Ishikawa (cell line): ENCODE measurements around the gene ZSCAN5C.
"Not testable (repeated sequence)": the region's sequence is repeated elsewhere in the genome, so short reads cannot be mapped to it uniquely, and the experiment has no call there.

Experiments
- CEBPB ChIP-seq: IDR thresholded peaks from 2 replicates; pipeline ENCODE4 v1.6.1; 2012
- CREB1 ChIP-seq: IDR thresholded peaks from 2 replicates; pipeline ENCODE4 v1.6.1; 2012; ENCODE audit warnings: low read depth
- EGR1 ChIP-seq: IDR thresholded peaks from 2 replicates; pipeline ENCODE4 v1.6.1; 2012
- EP300 ChIP-seq: IDR thresholded peaks from 2 replicates; pipeline ENCODE4 v1.6.1; 2012; ENCODE audit warnings: borderline replicate concordance
- RAD21 ChIP-seq: IDR thresholded peaks from 2 replicates; pipeline ENCODE4 v1.6.1; 2012; ENCODE audit warnings: low read depth
- TAF1 ChIP-seq: IDR thresholded peaks from 2 replicates; pipeline ENCODE4 v1.6.1; 2012; ENCODE audit warnings: low read depth, mild to moderate bottlenecking
- YY1 ChIP-seq: IDR thresholded peaks from 2 replicates; pipeline ENCODE4 v1.6.1; 2012; ENCODE audit warnings: low read depth
- ZBTB7A ChIP-seq: IDR thresholded peaks from 2 replicates; pipeline ENCODE4 v1.6.1; 2012; ENCODE audit warnings: low read depth
- TF ChIP-seq, protein P1 (sequence below): IDR thresholded peaks from 2 replicates; pipeline ENCODE4 v1.6.1; 2012
- TF ChIP-seq, protein P2 (sequence below): IDR thresholded peaks from 2 replicates; pipeline ENCODE4 v1.6.1; 2012; ENCODE audit warnings: low read depth, mild to moderate bottlenecking

- TF ChIP-seq EP300, YY1, CEBPB, RAD21, EGR1, TAF1, CREB1, ZBTB7A: not testable (repeated sequence)
- TF ChIP-seq, protein P1, sequence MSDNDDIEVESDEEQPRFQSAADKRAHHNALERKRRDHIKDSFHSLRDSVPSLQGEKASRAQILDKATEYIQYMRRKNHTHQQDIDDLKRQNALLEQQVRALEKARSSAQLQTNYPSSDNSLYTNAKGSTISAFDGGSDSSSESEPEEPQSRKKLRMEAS = not testable (repeated sequence)
- TF ChIP-seq, protein P2, sequence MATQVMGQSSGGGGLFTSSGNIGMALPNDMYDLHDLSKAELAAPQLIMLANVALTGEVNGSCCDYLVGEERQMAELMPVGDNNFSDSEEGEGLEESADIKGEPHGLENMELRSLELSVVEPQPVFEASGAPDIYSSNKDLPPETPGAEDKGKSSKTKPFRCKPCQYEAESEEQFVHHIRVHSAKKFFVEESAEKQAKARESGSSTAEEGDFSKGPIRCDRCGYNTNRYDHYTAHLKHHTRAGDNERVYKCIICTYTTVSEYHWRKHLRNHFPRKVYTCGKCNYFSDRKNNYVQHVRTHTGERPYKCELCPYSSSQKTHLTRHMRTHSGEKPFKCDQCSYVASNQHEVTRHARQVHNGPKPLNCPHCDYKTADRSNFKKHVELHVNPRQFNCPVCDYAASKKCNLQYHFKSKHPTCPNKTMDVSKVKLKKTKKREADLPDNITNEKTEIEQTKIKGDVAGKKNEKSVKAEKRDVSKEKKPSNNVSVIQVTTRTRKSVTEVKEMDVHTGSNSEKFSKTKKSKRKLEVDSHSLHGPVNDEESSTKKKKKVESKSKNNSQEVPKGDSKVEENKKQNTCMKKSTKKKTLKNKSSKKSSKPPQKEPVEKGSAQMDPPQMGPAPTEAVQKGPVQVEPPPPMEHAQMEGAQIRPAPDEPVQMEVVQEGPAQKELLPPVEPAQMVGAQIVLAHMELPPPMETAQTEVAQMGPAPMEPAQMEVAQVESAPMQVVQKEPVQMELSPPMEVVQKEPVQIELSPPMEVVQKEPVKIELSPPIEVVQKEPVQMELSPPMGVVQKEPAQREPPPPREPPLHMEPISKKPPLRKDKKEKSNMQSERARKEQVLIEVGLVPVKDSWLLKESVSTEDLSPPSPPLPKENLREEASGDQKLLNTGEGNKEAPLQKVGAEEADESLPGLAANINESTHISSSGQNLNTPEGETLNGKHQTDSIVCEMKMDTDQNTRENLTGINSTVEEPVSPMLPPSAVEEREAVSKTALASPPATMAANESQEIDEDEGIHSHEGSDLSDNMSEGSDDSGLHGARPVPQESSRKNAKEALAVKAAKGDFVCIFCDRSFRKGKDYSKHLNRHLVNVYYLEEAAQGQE = not testable (repeated sequence)
Observed at GRCh38 chr19:56175861-56176307, 26.2 kb upstream of the ZSCAN5C start, which contains the start of gene GALP.
